ENCODE measurements around the gene ANK3. TPM values are rescaled to one million over a fixed set of nuclear protein-coding genes. Genes with fewer than 3 reads are reported as not detected.

ANK3 gene
- total RNA-seq, 2 experiments from 2014 or later: 60.5 to 61.9 TPM

- no peaks in the 10 kb centered on the region for H3K27me3 Mint-ChIP-seq
- Histone ChIP-seq H3K4me1 (ENCODE audit: insufficient read depth, low read length) (no peaks in the 10 kb centered on the region), H3K27ac (ENCODE audit: low read depth in 1 of 2, low read length in 2 of 2) (no peak overlapping the region), H3K27me3 (ENCODE audit: control insufficient read depth in 1 of 2, insufficient read depth in 2 of 2, low read length in 2 of 2) (no peaks in the 10 kb centered on the region), H3K4me3 (ENCODE audit: low read length) (no peak overlapping the region), H3K36me3 (ENCODE audit: insufficient read depth, low read length) (no peaks in the 10 kb centered on the region), H3K9me3 (ENCODE audit: control insufficient read depth in 1 of 2, insufficient read depth in 1 of 2, low read length in 2 of 2) (no peaks in the 10 kb centered on the region)
- no peak overlapping the region for H3K27ac Mint-ChIP-seq
- ChIA-PET POLR2A (interaction anchor here (0.6 kb wide), 1 partner anchor 177 kb away, joined by 3 read pairs; no protein-coding TSS in a partner anchor), CTCF (no interaction called here)
- TF ChIP-seq, protein P1, sequence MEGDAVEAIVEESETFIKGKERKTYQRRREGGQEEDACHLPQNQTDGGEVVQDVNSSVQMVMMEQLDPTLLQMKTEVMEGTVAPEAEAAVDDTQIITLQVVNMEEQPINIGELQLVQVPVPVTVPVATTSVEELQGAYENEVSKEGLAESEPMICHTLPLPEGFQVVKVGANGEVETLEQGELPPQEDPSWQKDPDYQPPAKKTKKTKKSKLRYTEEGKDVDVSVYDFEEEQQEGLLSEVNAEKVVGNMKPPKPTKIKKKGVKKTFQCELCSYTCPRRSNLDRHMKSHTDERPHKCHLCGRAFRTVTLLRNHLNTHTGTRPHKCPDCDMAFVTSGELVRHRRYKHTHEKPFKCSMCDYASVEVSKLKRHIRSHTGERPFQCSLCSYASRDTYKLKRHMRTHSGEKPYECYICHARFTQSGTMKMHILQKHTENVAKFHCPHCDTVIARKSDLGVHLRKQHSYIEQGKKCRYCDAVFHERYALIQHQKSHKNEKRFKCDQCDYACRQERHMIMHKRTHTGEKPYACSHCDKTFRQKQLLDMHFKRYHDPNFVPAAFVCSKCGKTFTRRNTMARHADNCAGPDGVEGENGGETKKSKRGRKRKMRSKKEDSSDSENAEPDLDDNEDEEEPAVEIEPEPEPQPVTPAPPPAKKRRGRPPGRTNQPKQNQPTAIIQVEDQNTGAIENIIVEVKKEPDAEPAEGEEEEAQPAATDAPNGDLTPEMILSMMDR (IDR thresholded peaks at IDR 0.05): no peak
- ATAC-seq (ENCODE audit: poor library complexity): no peak
- no peaks in the 10 kb centered on the region for H3K9me3 Mint-ChIP-seq
- no peaks in the 10 kb centered on the region for H3K4me1 Mint-ChIP-seq (ENCODE audit: low read depth)
- DNase-seq: no peak
- intact Hi-C loops (cut with DNase I, micrococcal nuclease): no loop called here
- H3K36me3 Mint-ChIP-seq (ENCODE audit: low read depth): peaks cover 37% of the 10 kb centered on the region
- H3K4me3 Mint-ChIP-seq: no peak overlapping the region
Measured at GRCh38 chr10:60138842-60139241, 250.8 kb downstream of the ANK3 start.

DNA sequence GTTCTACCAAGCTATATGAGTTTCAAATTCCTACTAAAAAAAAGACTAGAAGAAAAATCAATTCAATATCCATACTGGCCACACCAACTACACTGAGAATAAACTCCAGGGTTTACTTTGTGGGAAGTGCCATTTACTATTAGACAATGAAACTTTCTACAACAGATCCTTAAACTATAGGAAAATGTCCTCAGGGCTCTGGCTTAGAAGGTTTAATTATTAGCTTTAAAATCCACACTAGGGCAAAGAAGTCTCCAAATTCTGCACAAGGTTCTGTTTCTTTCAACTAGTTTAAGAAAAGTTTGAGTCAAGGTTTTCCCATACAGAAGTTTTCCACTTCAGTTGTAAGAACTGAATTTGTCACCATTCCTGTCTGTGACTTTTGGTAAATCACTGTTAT lies 251.6 kb downstream of the ANK3 start:
- ChIA-PET CTCF (no interaction called here), POLR2A (no interaction called here)
- Mint-ChIP-seq H3K4me3 (no peak overlapping the region), H3K4me1 (ENCODE audit: low read depth) (no peaks in the 10 kb centered on the region), H3K27ac (no peak overlapping the region), H3K36me3 (ENCODE audit: low read depth) (peaks cover 37% of the 10 kb centered on the region), H3K27me3 (no peaks in the 10 kb centered on the region), H3K9me3 (no peaks in the 10 kb centered on the region)
- no peak overlapping the region for H3K4me3 ChIP-seq (ENCODE audit: low read length)
- no peaks in the 10 kb centered on the region for H3K27me3 ChIP-seq (ENCODE audit: control insufficient read depth in 1 of 2, insufficient read depth in 2 of 2, low read length in 2 of 2)
- ATAC-seq (ENCODE audit: poor library complexity) (no peak), DNase-seq (no peak)
- H3K9me3 ChIP-seq (ENCODE audit: control insufficient read depth in 1 of 2, insufficient read depth in 1 of 2, low read length in 2 of 2): no peaks in the 10 kb centered on the region
- no peaks in the 10 kb centered on the region for H3K4me1 ChIP-seq (ENCODE audit: insufficient read depth, low read length)
- H3K36me3 ChIP-seq (ENCODE audit: insufficient read depth, low read length): no peaks in the 10 kb centered on the region
- no peak overlapping the region for H3K27ac ChIP-seq (ENCODE audit: low read depth in 1 of 2, low read length in 2 of 2)
- intact Hi-C loops (cut with DNase I, micrococcal nuclease): no loop called here
- TF ChIP-seq, protein P1 (IDR thresholded peaks at IDR 0.05): no peak

- no peaks in the 10 kb centered on the region for H3K9me3 ChIP-seq (ENCODE audit: control insufficient read depth in 1 of 2, insufficient read depth in 1 of 2, low read length in 2 of 2)
- CTCF ChIA-PET: no interaction called here
- Mint-ChIP-seq H3K27me3 (no peaks in the 10 kb centered on the region), H3K27ac (no peak overlapping the region), H3K9me3 (no peaks in the 10 kb centered on the region), H3K4me3 (no peak overlapping the region), H3K4me1 (ENCODE audit: low read depth) (no peaks in the 10 kb centered on the region), H3K36me3 (ENCODE audit: low read depth) (peaks cover 38% of the 10 kb centered on the region)
- H3K27me3 ChIP-seq (ENCODE audit: control insufficient read depth in 1 of 2, insufficient read depth in 2 of 2, low read length in 2 of 2): no peaks in the 10 kb centered on the region
- no peaks in the 10 kb centered on the region for H3K36me3 ChIP-seq (ENCODE audit: insufficient read depth, low read length)
- no peak for DNase-seq
- POLR2A ChIA-PET: no interaction called here
- no peak overlapping the region for H3K27ac ChIP-seq (ENCODE audit: low read depth in 1 of 2, low read length in 2 of 2)
- H3K4me1 ChIP-seq (ENCODE audit: insufficient read depth, low read length): no peaks in the 10 kb centered on the region
- intact Hi-C loops (cut with DNase I, micrococcal nuclease): no loop called here
- ATAC-seq (ENCODE audit: poor library complexity): no peak
- TF ChIP-seq, protein P1 (IDR thresholded peaks at IDR 0.05): no peak
- H3K4me3 ChIP-seq (ENCODE audit: low read length): no peak overlapping the region
Measured at GRCh38 chr10:60137292-60137992, 252.2 kb downstream of the ANK3 start.
